HepG2 (cell line): ENCODE measurements around the gene ACAP1.

Experiments
- DNMT1 ChIP-seq: sonication (generic); formaldehyde crosslinking; IDR thresholded peaks from 2 replicates; pipeline ENCODE4 v1.5.1; 2020; ENCODE audit warnings: mild to moderate bottlenecking, missing genetic modification reagents
- REL ChIP-seq: sonication (generic); formaldehyde crosslinking; conservative IDR thresholded peaks from 2 replicates; pipeline ENCODE4 v1.8.0; 2022; ENCODE audit warnings: mild to moderate bottlenecking, missing genetic modification reagents, moderate library complexity
- TP53 ChIP-seq: sonication (generic); formaldehyde crosslinking; conservative IDR thresholded peaks from 2 replicates; pipeline ENCODE4 v1.4.0; 2020; ENCODE audit warnings: missing genetic modification reagents
- ZNF598 ChIP-seq: sonication (generic); formaldehyde crosslinking; IDR thresholded peaks from 2 replicates; pipeline ENCODE4 v1.5.1; 2020; ENCODE audit warnings: mild to moderate bottlenecking, missing genetic modification reagents, borderline replicate concordance
- TF ChIP-seq, protein P1 (sequence below): sonication (generic); formaldehyde crosslinking; IDR thresholded peaks from 2 replicates; pipeline ENCODE4 v1.4.0; 2020; ENCODE audit warnings: missing genetic modification reagents
- TF ChIP-seq, protein P2 (sequence below): sonication (generic); formaldehyde crosslinking; IDR thresholded peaks from 2 replicates; pipeline ENCODE4; 2020; ENCODE audit warnings: missing genetic modification reagents, mild to moderate bottlenecking, borderline replicate concordance
- TF ChIP-seq, protein P3 (sequence below): sonication (generic); formaldehyde crosslinking; IDR thresholded peaks from 2 replicates; pipeline ENCODE4 v1.8.0; 2022; ENCODE audit warnings: missing genetic modification reagents, mild to moderate bottlenecking, borderline replicate concordance
- TF ChIP-seq, protein P4 (sequence below): sonication (generic); formaldehyde crosslinking; IDR thresholded peaks from 2 replicates; pipeline ENCODE4 v1.8.1; 2023; ENCODE audit warnings: mild to moderate bottlenecking, inconsistent platforms, moderate library complexity, missing genetic modification reagents, borderline replicate concordance
- TF ChIP-seq, protein P5 (sequence below): sonication (generic); formaldehyde crosslinking; IDR thresholded peaks from 2 replicates; pipeline ENCODE4 v1.5.0; 2020; ENCODE audit warnings: mild to moderate bottlenecking, missing genetic modification reagents, moderate library complexity
- TF ChIP-seq, protein P6 (sequence below): sonication (generic); formaldehyde crosslinking; IDR thresholded peaks from 2 replicates; pipeline ENCODE4 v1.8.0; 2023; ENCODE audit warnings: mild to moderate bottlenecking, missing genetic modification reagents

DNA sequence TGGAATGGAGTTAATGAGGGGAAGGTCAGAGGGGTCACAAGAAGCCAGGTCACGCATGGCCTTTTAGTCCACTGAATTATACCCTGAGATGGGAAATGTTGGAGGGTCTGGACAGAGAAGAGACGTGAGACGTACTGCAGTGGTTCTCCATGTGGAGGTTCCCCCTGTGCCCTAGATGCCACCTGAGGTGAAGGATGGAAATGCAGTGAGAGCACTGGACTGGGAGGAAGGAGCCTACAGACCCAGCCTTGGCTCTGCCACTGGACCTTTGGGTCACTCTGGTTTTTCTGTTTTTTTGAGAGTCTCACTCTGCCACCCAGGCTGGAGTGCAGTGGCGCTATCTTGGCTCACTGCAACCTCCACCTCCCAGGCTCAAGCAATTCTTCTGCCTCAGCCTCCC lies 59.8 kb downstream of the ACAP1 start:
- TF ChIP-seq, protein P1, sequence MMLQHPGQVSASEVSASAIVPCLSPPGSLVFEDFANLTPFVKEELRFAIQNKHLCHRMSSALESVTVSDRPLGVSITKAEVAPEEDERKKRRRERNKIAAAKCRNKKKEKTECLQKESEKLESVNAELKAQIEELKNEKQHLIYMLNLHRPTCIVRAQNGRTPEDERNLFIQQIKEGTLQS (CRISPR knock-in tag): no peak
- TF ChIP-seq ZNF598: no peak
- no peak for TF ChIP-seq DNMT1 (CRISPR knock-in tag)
- TF ChIP-seq, protein P2, sequence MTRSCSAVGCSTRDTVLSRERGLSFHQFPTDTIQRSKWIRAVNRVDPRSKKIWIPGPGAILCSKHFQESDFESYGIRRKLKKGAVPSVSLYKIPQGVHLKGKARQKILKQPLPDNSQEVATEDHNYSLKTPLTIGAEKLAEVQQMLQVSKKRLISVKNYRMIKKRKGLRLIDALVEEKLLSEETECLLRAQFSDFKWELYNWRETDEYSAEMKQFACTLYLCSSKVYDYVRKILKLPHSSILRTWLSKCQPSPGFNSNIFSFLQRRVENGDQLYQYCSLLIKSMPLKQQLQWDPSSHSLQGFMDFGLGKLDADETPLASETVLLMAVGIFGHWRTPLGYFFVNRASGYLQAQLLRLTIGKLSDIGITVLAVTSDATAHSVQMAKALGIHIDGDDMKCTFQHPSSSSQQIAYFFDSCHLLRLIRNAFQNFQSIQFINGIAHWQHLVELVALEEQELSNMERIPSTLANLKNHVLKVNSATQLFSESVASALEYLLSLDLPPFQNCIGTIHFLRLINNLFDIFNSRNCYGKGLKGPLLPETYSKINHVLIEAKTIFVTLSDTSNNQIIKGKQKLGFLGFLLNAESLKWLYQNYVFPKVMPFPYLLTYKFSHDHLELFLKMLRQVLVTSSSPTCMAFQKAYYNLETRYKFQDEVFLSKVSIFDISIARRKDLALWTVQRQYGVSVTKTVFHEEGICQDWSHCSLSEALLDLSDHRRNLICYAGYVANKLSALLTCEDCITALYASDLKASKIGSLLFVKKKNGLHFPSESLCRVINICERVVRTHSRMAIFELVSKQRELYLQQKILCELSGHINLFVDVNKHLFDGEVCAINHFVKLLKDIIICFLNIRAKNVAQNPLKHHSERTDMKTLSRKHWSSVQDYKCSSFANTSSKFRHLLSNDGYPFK (CRISPR knock-in tag): no peak
- no peak for TF ChIP-seq TP53 (CRISPR knock-in tag)
- TF ChIP-seq, protein P3, sequence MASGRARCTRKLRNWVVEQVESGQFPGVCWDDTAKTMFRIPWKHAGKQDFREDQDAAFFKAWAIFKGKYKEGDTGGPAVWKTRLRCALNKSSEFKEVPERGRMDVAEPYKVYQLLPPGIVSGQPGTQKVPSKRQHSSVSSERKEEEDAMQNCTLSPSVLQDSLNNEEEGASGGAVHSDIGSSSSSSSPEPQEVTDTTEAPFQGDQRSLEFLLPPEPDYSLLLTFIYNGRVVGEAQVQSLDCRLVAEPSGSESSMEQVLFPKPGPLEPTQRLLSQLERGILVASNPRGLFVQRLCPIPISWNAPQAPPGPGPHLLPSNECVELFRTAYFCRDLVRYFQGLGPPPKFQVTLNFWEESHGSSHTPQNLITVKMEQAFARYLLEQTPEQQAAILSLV: no peak
- TF ChIP-seq REL (CRISPR knock-in tag): no peak
- TF ChIP-seq, protein P4, sequence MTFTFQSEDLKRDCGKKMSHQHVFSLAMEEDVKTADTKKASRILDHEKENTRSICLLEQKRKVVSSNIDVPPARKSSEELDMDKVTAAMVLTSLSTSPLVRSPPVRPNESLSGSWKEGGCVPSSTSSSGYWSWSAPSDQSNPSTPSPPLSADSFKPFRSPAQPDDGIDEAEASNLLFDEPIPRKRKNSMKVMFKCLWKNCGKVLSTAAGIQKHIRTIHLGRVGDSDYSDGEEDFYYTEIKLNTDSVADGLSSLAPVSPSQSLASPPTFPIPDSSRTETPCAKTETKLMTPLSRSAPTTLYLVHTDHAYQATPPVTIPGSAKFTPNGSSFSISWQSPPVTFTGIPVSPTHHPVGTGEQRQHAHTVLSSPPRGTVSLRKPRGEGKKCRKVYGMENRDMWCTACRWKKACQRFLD: no peak
- TF ChIP-seq, protein P5, sequence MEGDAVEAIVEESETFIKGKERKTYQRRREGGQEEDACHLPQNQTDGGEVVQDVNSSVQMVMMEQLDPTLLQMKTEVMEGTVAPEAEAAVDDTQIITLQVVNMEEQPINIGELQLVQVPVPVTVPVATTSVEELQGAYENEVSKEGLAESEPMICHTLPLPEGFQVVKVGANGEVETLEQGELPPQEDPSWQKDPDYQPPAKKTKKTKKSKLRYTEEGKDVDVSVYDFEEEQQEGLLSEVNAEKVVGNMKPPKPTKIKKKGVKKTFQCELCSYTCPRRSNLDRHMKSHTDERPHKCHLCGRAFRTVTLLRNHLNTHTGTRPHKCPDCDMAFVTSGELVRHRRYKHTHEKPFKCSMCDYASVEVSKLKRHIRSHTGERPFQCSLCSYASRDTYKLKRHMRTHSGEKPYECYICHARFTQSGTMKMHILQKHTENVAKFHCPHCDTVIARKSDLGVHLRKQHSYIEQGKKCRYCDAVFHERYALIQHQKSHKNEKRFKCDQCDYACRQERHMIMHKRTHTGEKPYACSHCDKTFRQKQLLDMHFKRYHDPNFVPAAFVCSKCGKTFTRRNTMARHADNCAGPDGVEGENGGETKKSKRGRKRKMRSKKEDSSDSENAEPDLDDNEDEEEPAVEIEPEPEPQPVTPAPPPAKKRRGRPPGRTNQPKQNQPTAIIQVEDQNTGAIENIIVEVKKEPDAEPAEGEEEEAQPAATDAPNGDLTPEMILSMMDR (CRISPR knock-in tag): no peak
- TF ChIP-seq, protein P6, sequence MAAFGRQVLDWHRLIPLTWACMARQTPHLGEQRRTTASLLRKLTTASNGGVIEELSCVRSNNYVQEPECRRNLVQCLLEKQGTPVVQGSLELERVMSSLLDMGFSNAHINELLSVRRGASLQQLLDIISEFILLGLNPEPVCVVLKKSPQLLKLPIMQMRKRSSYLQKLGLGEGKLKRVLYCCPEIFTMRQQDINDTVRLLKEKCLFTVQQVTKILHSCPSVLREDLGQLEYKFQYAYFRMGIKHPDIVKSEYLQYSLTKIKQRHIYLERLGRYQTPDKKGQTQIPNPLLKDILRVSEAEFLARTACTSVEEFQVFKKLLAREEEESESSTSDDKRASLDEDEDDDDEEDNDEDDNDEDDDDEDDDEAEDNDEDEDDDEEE: no peak
